Endodermal cell (in vitro differentiated cells): Measurements from ENCODE around the gene LOXL1. TPM values are rescaled to one million over a fixed set of nuclear protein-coding genes. Genes with fewer than 3 reads are reported as not detected.

Experiments
- DNase-seq: peaks from one replicate; pipeline ENCODE4 v3.0.0-alpha.2; 2017
- H3K27ac ChIP-seq: 2 replicates; pipeline ENCODE4 v1.5.1; 2013; ENCODE audit warnings: mild to moderate bottlenecking, low read depth, low read length, moderate library complexity
- H3K27me3 ChIP-seq: 2 replicates; pipeline ENCODE4 v1.6.1; 2013; ENCODE audit warnings: mild to moderate bottlenecking, low read length, moderate library complexity; ENCODE audit not compliant: insufficient read depth, control insufficient read depth, poor library complexity, severe bottlenecking
- H3K36me3 ChIP-seq: 2 replicates; pipeline ENCODE4 v1.7.0; 2013; ENCODE audit warnings: mild to moderate bottlenecking, low read length, moderate library complexity; ENCODE audit not compliant: control insufficient read depth, insufficient read depth
- H3K4me1 ChIP-seq: one replicate; pipeline ENCODE4 v1.7.0; 2013; ENCODE audit warnings: low read length; ENCODE audit not compliant: control insufficient read depth, insufficient read depth
- H3K4me3 ChIP-seq: 2 replicates; pipeline ENCODE4 v1.5.1; 2013; ENCODE audit warnings: mild to moderate bottlenecking, low read length, moderate library complexity
- H3K9ac ChIP-seq: 2 replicates; pipeline ENCODE4 v1.6.1; 2013; ENCODE audit warnings: mild to moderate bottlenecking, low read length, moderate library complexity; ENCODE audit not compliant: poor library complexity, severe bottlenecking; ENCODE audit errors: extremely low read depth
- H3K9me3 ChIP-seq: 2 replicates; pipeline ENCODE4 v1.6.1; 2013; ENCODE audit warnings: mild to moderate bottlenecking, low read length, moderate library complexity; ENCODE audit not compliant: control insufficient read depth
- H3K27ac Mint-ChIP-seq: 2 replicates; pipeline ENCODE4 v1.8.0; 2020; ENCODE audit warnings: mixed read lengths
- H3K27me3 Mint-ChIP-seq: 2 replicates; pipeline ENCODE4 v1.8.0; 2021; ENCODE audit warnings: mild to moderate bottlenecking, mixed read lengths; ENCODE audit not compliant: insufficient read depth
- H3K36me3 Mint-ChIP-seq: 2 replicates; pipeline ENCODE4 v1.8.0; 2020; ENCODE audit warnings: low read depth, mixed read lengths
- H3K4me1 Mint-ChIP-seq: 2 replicates; pipeline ENCODE4 v1.8.0; 2020; ENCODE audit warnings: mixed read lengths
- H3K4me3 Mint-ChIP-seq: 2 replicates; pipeline ENCODE4 v1.8.0; 2020; ENCODE audit warnings: mild to moderate bottlenecking, moderate library complexity, mixed read lengths
- H3K9me3 Mint-ChIP-seq: 2 replicates; pipeline ENCODE4 v1.8.0; 2020; ENCODE audit warnings: mild to moderate bottlenecking, mixed read lengths
- whole genome bisulfite sequencing, 2 experiments: methylation state at CpG; one replicate each; pipeline versions ENCODE4 v1.1.5 to v1.1.7; 2013; ENCODE audit warnings: missing lambda C conversion rate in 2 of 2, mixed read lengths in 1 of 2; ENCODE audit not compliant: insufficient coverage in 1 of 2, insufficient read length in 1 of 2; 5-methylcytosine and 5-hydroxymethylcytosine counted together
- total RNA-seq, 2 donors: library from RNA; stranded (reverse); fragmentation: NEBNext Ultra II Directional in 1 of 2; extraction: Animal tissue kit (Norgen Biotek cat#: 25700) in 1 of 2; gene quantifications; 2 replicates in 1 of 2; 3 replicates in 1 of 2; pipeline ENCODE4 v1.2.1, GENCODE V29; 2021
- TF ChIP-seq, protein P1 (sequence below): fragments of 200-600 bp; sonication (generic); conservative IDR thresholded peaks from 2 replicates; pipeline ENCODE4 v1.5.0; 2021; ENCODE audit warnings: antibody characterized with exemption, mild to moderate bottlenecking

Gene LOXL1
- total RNA-seq, 2 donors from 2014 or later = 21.3 to 31.8 TPM

DNA sequence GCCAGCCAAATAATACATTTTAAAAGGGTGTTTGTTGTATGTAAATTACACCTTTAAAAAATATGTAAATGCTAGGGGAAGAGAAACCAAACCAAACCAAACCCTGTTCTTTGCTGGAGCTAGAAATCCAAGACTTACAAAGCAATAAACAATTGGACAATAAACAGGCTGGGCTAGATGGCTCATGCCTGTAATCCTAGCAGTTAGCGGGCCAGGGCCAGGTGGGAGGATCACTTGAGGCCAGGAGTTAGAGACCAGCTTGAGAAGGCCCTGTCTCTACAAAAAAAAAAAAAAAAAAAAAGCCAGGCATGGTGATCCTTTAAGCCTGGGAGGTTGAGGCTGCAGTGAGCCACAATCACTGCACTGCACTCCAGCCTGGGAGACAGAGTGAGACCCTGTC lies 53.4 kb downstream of the LOXL1 start:
- 84% methylated on average over 1 of the region's 1 CpG; no CpG with 5 or more reads in 1 of the 2 experiments for WGBS, 2 experiments
- H3K9me3 Mint-ChIP-seq = no peaks in the 10 kb centered on the region
- H3K4me3 ChIP-seq = no peak overlapping the region
- H3K36me3 Mint-ChIP-seq = no peaks in the 10 kb centered on the region
- H3K27me3 Mint-ChIP-seq = peaks cover 9% of the 10 kb centered on the region
- H3K27ac ChIP-seq = no peak overlapping the region
- peaks cover 10% of the 10 kb centered on the region for H3K27me3 ChIP-seq
- no peak overlapping the region for H3K4me3 Mint-ChIP-seq
- no peaks in the 10 kb centered on the region for H3K9me3 ChIP-seq
- no peaks in the 10 kb centered on the region for H3K4me1 Mint-ChIP-seq
- no peak overlapping the region for H3K27ac Mint-ChIP-seq
- no peaks in the 10 kb centered on the region for H3K36me3 ChIP-seq
- peak; percentile 37 for DNase-seq
- TF ChIP-seq, protein P1, sequence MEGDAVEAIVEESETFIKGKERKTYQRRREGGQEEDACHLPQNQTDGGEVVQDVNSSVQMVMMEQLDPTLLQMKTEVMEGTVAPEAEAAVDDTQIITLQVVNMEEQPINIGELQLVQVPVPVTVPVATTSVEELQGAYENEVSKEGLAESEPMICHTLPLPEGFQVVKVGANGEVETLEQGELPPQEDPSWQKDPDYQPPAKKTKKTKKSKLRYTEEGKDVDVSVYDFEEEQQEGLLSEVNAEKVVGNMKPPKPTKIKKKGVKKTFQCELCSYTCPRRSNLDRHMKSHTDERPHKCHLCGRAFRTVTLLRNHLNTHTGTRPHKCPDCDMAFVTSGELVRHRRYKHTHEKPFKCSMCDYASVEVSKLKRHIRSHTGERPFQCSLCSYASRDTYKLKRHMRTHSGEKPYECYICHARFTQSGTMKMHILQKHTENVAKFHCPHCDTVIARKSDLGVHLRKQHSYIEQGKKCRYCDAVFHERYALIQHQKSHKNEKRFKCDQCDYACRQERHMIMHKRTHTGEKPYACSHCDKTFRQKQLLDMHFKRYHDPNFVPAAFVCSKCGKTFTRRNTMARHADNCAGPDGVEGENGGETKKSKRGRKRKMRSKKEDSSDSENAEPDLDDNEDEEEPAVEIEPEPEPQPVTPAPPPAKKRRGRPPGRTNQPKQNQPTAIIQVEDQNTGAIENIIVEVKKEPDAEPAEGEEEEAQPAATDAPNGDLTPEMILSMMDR = no peak
- no peaks in the 10 kb centered on the region for H3K4me1 ChIP-seq
- H3K9ac ChIP-seq = no peak overlapping the region

DNA sequence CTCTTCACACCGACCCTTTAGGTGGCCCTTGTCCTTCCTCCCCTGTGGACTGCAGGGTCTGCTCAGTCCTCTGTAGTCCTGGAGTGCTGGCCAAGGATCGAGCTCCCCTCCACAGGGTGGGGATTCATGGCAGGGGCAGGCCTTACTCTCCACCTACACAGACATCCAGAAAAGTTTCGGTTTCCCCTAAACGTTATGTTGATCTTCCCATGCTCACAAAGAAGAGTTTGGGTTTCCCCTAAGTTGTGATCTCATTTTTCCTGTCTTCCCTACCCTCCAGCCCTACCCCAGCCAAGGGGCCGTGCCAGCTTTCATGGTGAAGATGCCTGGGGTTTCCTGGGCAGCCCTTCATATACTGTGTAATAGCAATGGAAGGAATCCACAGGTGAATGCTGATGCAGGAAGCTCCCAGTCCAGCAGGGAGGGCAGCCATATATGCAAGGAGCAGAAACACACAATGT lies 55.5 kb downstream of the LOXL1 start:
- no peak overlapping the region for H3K27ac Mint-ChIP-seq
- Histone ChIP-seq H3K9me3 (no peaks in the 10 kb centered on the region), H3K9ac (no peak overlapping the region), H3K27ac (no peak overlapping the region), H3K4me1 (no peaks in the 10 kb centered on the region), H3K4me3 (no peak overlapping the region), H3K27me3 (peaks cover 10% of the 10 kb centered on the region), H3K36me3 (no peaks in the 10 kb centered on the region)
- no peaks in the 10 kb centered on the region for H3K9me3 Mint-ChIP-seq
- peaks cover 3% of the 10 kb centered on the region for H3K27me3 Mint-ChIP-seq
- no peak overlapping the region for H3K4me3 Mint-ChIP-seq
- TF ChIP-seq, protein P1 = no peak
- H3K36me3 Mint-ChIP-seq = no peaks in the 10 kb centered on the region
- 81 to 85% methylated on average over 5 of the region's 5 CpGs for WGBS, 2 experiments
- DNase-seq = no peak
- H3K4me1 Mint-ChIP-seq = no peaks in the 10 kb centered on the region

DNA sequence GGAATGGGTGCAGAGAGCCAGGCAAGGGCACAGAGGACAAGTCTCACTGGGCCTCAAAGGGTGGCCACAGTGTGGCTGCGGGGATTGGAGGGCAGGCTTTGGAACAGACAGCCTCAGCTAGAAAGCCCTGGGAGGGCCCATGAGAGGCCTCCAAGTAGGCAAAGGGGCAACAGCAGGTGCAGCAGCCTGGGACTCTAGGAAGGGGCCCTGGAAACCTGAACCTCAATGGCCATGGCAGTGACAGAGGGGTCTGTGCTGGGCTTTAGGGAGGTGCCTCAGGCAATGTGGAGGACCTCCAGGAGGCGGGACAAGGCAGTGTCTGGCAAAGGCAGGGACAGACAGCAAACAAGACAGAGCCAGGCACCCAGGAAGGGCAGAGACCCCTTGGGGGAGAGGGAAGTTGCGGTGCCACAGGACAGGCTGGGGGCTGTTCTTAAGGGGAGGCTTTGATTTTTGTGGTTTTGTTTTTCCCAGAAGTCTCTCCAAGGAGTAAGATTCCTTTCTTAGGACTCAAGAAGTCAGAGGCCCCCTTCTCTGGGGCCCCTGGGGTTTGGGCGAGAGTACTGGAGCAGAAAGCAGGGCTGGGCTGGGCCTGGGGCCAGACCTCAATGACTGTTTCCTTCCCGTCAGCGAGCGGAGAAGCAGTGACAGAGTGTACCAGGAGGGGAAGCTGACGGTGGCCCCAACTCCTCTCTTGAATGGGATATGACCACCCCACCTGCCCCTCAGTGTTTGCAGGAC lies 56.1 kb downstream of the LOXL1 start:
- Histone ChIP-seq H3K4me3 (no peak overlapping the region), H3K36me3 (no peaks in the 10 kb centered on the region), H3K4me1 (no peaks in the 10 kb centered on the region), H3K27ac (no peak overlapping the region), H3K9ac (no peak overlapping the region), H3K9me3 (no peaks in the 10 kb centered on the region), H3K27me3 (peaks cover 10% of the 10 kb centered on the region)
- no peaks in the 10 kb centered on the region for H3K36me3 Mint-ChIP-seq
- TF ChIP-seq, protein P1 = no peak
- WGBS, 2 experiments = 89 to 92% methylated on average over 3 to 8 of the region's 8 CpGs
- no peaks in the 10 kb centered on the region for H3K9me3 Mint-ChIP-seq
- no peak overlapping the region for H3K27ac Mint-ChIP-seq
- H3K4me3 Mint-ChIP-seq = no peak overlapping the region
- no peak for DNase-seq
- H3K4me1 Mint-ChIP-seq = no peaks in the 10 kb centered on the region
- peaks cover 3% of the 10 kb centered on the region for H3K27me3 Mint-ChIP-seq
